Dendritic cell treated with granulocyte-macrophage colony-stimulating factor and Interleukin-4, amounts not matched to agents 40 ng/mL and 50 ng/mL, for 4 days (primary cell): Measurements from ENCODE around the gene DDX51.
"Not testable (repeated sequence)": the region's sequence is repeated elsewhere in the genome, so short reads cannot be mapped to it uniquely, and the experiment has no call there.

Experiments
- H3K27ac Mint-ChIP-seq: one replicate; pipeline ENCODE4 v1.8.0; 2022; ENCODE audit warnings: mild to moderate bottlenecking, mixed read lengths
- H3K27me3 Mint-ChIP-seq: one replicate; pipeline ENCODE4 v1.8.0; 2022; ENCODE audit warnings: mild to moderate bottlenecking, mixed read lengths
- H3K36me3 Mint-ChIP-seq: one replicate; pipeline ENCODE4 v1.8.0; 2022; ENCODE audit warnings: low read depth, mixed read lengths
- H3K4me1 Mint-ChIP-seq: one replicate; pipeline ENCODE4 v1.8.0; 2022; ENCODE audit warnings: low read depth, mixed read lengths
- H3K4me3 Mint-ChIP-seq: one replicate; pipeline ENCODE4 v1.8.0; 2022; ENCODE audit warnings: mild to moderate bottlenecking, moderate library complexity, mixed read lengths
- H3K9me3 Mint-ChIP-seq: one replicate; pipeline ENCODE4 v1.8.0; 2022; ENCODE audit warnings: mixed read lengths
- intact Hi-C: fragments of 100-400 bp; cut with micrococcal nuclease; formaldehyde crosslinking; loops from one replicate; pipeline ENCODE4 v1.15.0; 2022

The DDX51 gene

GRCh38 chr12:132150780-132151144 lies 6.6 kb upstream of the DDX51 start:
- intact Hi-C loops, result loop anchor here (5.0 to 10.0 kb wide), 2 partner anchors 264 to 462 kb away; partner anchors contain the start of gene LRCOL1
- no peaks in the 10 kb centered on the region for H3K9me3 Mint-ChIP-seq
- H3K4me3 Mint-ChIP-seq, result no peak overlapping the region
- H3K4me1 Mint-ChIP-seq, result peaks cover 6% of the 10 kb centered on the region
- H3K27ac Mint-ChIP-seq, result no peak overlapping the region
- H3K27me3 Mint-ChIP-seq, result no peaks in the 10 kb centered on the region
- peaks cover 51% of the 10 kb centered on the region for H3K36me3 Mint-ChIP-seq

GRCh38 chr12:132149526-132149925 lies 5.4 kb upstream of the DDX51 start:
- H3K27me3 Mint-ChIP-seq, H3K27ac Mint-ChIP-seq, intact Hi-C loops, H3K9me3 Mint-ChIP-seq, H3K4me3 Mint-ChIP-seq: not testable (repeated sequence)
- Mint-ChIP-seq H3K36me3 (peaks cover 61% of the 10 kb centered on the region), H3K4me1 (peaks cover 18% of the 10 kb centered on the region)

GRCh38 chr12:132148368-132149045 lies 4.4 kb upstream of the DDX51 start:
- peaks cover 67% of the 10 kb centered on the region for H3K36me3 Mint-ChIP-seq
- peaks cover 18% of the 10 kb centered on the region for H3K4me1 Mint-ChIP-seq
- intact Hi-C loops, result no loop called here
- H3K9me3 Mint-ChIP-seq, result no peaks in the 10 kb centered on the region
- H3K27ac Mint-ChIP-seq, result no peak overlapping the region
- no peak overlapping the region for H3K4me3 Mint-ChIP-seq
- no peaks in the 10 kb centered on the region for H3K27me3 Mint-ChIP-seq

- Mint-ChIP-seq H3K27me3 (no peaks in the 10 kb centered on the region), H3K36me3 (peaks cover 67% of the 10 kb centered on the region), H3K9me3 (no peaks in the 10 kb centered on the region), H3K4me1 (peaks cover 26% of the 10 kb centered on the region), H3K4me3 (no peak overlapping the region), H3K27ac (no peak overlapping the region)
- intact Hi-C loops, result no loop called here
Observed at GRCh38 chr12:132147423-132148367, 3.6 kb upstream of the DDX51 start.

- Mint-ChIP-seq H3K4me3 (no peak overlapping the region), H3K27me3 (no peaks in the 10 kb centered on the region), H3K27ac (no peak overlapping the region), H3K36me3 (peaks cover 69% of the 10 kb centered on the region), H3K4me1 (peaks cover 33% of the 10 kb centered on the region), H3K9me3 (no peaks in the 10 kb centered on the region)
- intact Hi-C loops, result no loop called here
Observed at GRCh38 chr12:132146772-132147422, 2.8 kb upstream of the DDX51 start.

- H3K27ac Mint-ChIP-seq, result peak overlapping the region; percentile 88
- intact Hi-C loops, result no loop called here
Observed at GRCh38 chr12:132146098-132146497, 2.0 kb upstream of the DDX51 start.

GRCh38 chr12:132145334-132145733 lies 1.2 kb upstream of the DDX51 start:
- intact Hi-C loops, result no loop called here
- no peaks in the 10 kb centered on the region for H3K27me3 Mint-ChIP-seq
- H3K27ac Mint-ChIP-seq, result peak overlapping the region; percentile 88
- H3K4me1 Mint-ChIP-seq, result peaks cover 33% of the 10 kb centered on the region
- H3K4me3 Mint-ChIP-seq, result peak overlapping the region; percentile 81
- peaks cover 70% of the 10 kb centered on the region for H3K36me3 Mint-ChIP-seq
- no peaks in the 10 kb centered on the region for H3K9me3 Mint-ChIP-seq

More at GRCh38 chr12:132146098-132146497, 2.0 kb upstream of the DDX51 start:
- Mint-ChIP-seq H3K4me3 (no peak overlapping the region), H3K36me3 (peaks cover 69% of the 10 kb centered on the region), H3K9me3 (no peaks in the 10 kb centered on the region), H3K4me1 (peaks cover 33% of the 10 kb centered on the region), H3K27me3 (no peaks in the 10 kb centered on the region)

- Mint-ChIP-seq H3K4me1 (peaks cover 33% of the 10 kb centered on the region), H3K9me3 (no peaks in the 10 kb centered on the region), H3K27ac (peak overlapping the region; percentile 88), H3K27me3 (no peaks in the 10 kb centered on the region), H3K36me3 (peaks cover 76% of the 10 kb centered on the region), H3K4me3 (peak overlapping the region; percentile 81)
- intact Hi-C loops, result loop anchor here (1.0 kb wide), 1 partner anchor 45 kb away; no protein-coding TSS in a partner anchor
Observed at GRCh38 chr12:132144810-132145168, 670 bp upstream of the DDX51 start.

GRCh38 chr12:132143336-132144071 lies 615 bp downstream of the DDX51 start:
- H3K27ac Mint-ChIP-seq, result peak overlapping the region; percentile 88
- intact Hi-C loops, result loop anchor here (1.0 kb wide), 1 partner anchor 46 kb away; no protein-coding TSS in a partner anchor
- peaks cover 84% of the 10 kb centered on the region for H3K36me3 Mint-ChIP-seq
- no peaks in the 10 kb centered on the region for H3K9me3 Mint-ChIP-seq
- peaks cover 33% of the 10 kb centered on the region for H3K4me1 Mint-ChIP-seq
- H3K4me3 Mint-ChIP-seq, result peak overlapping the region; percentile 81
- H3K27me3 Mint-ChIP-seq, result no peaks in the 10 kb centered on the region

- intact Hi-C loops, result no loop called here
- peak overlapping the region; percentile 42 for H3K27ac Mint-ChIP-seq
- no peaks in the 10 kb centered on the region for H3K9me3 Mint-ChIP-seq
- H3K36me3 Mint-ChIP-seq, result peaks cover 84% of the 10 kb centered on the region
- H3K4me3 Mint-ChIP-seq, result peak overlapping the region; percentile 81
- peaks cover 33% of the 10 kb centered on the region for H3K4me1 Mint-ChIP-seq
- no peaks in the 10 kb centered on the region for H3K27me3 Mint-ChIP-seq
Observed at GRCh38 chr12:132142679-132143335, 1.3 kb downstream of the DDX51 start.

- intact Hi-C loops, result no loop called here
- Mint-ChIP-seq H3K27me3 (no peaks in the 10 kb centered on the region), H3K36me3 (peaks cover 80% of the 10 kb centered on the region), H3K9me3 (no peaks in the 10 kb centered on the region), H3K4me3 (peak overlapping the region; percentile 26), H3K4me1 (peaks cover 33% of the 10 kb centered on the region), H3K27ac (no peak overlapping the region)
Observed at GRCh38 chr12:132141976-132142678, 2.0 kb downstream of the DDX51 start.

GRCh38 chr12:132140918-132141841 lies 2.9 kb downstream of the DDX51 start:
- Mint-ChIP-seq H3K4me3 (no peak overlapping the region), H3K27me3 (no peaks in the 10 kb centered on the region), H3K4me1 (peaks cover 31% of the 10 kb centered on the region), H3K9me3 (no peaks in the 10 kb centered on the region), H3K36me3 (peaks cover 71% of the 10 kb centered on the region), H3K27ac (no peak overlapping the region)
- intact Hi-C loops, result no loop called here
